GM12873 (cell line): ENCODE data around the gene CIB2.

Experiments used
- CTCF ChIP-seq: IDR thresholded peaks from 2 replicates; pipeline ENCODE4 v1.5.1; 2012; ENCODE audit warnings: low read depth, mild to moderate bottlenecking, moderate library complexity, low read length, control low read depth; ENCODE audit not compliant: insufficient read depth; ENCODE audit errors: missing control alignments

The CIB2 gene

GRCh38 chr15:78067328-78068228 lies 63.7 kb downstream of the CIB2 start:
- TF ChIP-seq CTCF: no peak

- TF ChIP-seq CTCF: no peak
Measured at GRCh38 chr15:78065973-78066946, 65.0 kb downstream of the CIB2 start.

- no peak for TF ChIP-seq CTCF
Measured at GRCh38 chr15:78065284-78065872, 65.9 kb downstream of the CIB2 start.

- no peak for TF ChIP-seq CTCF
Measured at GRCh38 chr15:78064544-78064943, 66.7 kb downstream of the CIB2 start.

- no peak for TF ChIP-seq CTCF
Measured at GRCh38 chr15:78063970-78064385, 67.3 kb downstream of the CIB2 start.

GRCh38 chr15:78063217-78063616 lies 68.0 kb downstream of the CIB2 start:
- no peak for TF ChIP-seq CTCF
